HG03565 (cell line): ENCODE data around the gene ABCF1.

Source experiments
- ATAC-seq: cut with Tn5 transposase; IDR thresholded peaks from one replicate; pipeline ENCODE4 v1.9.1; 2021; ENCODE audit warnings: mild to moderate bottlenecking, moderate library complexity; ENCODE audit not compliant: unreplicated experiment

Gene ABCF1

GRCh38 chr6:30618270-30618797 is 47.1 kb downstream of the ABCF1 start:
- ATAC-seq, result no peak

GRCh38 chr6:30619561-30619960 is 48.3 kb downstream of the ABCF1 start:
- ATAC-seq, result no peak

DNA sequence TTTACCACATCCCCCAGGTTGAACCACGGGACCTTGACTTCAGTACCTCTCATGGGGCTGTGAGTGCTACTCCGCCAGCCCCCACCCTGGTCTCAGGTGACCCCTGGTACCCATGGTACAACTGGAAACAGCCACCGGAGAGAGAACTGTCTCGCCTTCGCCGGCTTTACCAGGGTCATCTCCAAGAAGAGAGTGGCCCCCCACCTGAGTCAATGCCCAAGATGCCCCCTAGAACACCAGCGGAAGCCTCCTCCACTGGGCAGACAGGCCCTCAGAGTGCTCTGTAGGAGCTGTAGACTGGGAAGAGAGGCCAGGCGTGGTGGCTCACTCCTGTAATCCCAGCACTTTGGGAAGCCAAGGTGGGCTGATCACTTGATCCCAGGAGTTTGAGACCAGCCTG is 54.3 kb downstream of the ABCF1 start:
- ATAC-seq, result no peak

DNA sequence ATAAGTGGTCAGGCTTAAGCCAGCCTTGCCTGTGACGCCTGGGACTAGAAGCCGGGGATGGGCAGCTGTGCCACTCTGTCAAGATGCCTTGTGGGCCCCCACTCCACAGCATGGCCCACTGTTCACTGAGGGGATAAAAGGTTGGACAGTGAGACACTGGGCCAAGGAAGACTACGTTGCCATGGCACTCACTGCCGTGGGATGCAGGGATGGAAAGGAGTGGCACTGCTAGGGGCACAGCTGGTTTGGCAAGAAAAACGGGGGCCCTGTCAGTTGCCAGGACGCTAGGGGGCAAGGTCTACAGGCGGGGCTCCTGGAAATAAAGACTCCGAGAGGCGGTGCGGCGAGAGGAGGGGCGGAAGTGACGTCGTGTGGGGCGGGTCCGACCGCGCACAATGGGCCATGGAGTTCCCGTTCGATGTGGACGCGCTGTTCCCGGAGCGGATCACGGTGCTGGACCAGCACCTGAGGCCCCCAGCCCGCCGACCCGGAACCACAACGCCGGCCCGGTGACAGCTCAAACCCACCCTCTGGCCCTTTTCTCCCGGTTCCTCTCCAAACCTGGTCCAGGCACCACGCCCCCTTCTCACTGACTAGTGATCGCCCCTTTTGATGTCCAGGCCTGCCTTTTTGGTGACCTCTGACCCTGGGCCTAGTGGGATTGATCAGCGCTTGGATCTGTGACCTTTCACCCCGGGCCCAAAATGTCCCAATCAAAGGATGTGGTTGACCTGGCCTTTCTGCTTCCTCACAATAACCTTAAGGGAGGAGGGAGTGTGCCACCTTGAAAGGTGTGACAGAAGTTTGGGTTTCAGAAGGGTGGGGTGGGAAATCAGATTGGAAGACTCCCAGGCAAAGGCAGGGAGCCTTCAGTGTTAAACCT is 55.5 kb downstream of the ABCF1 start, which contains the start of gene ATAT1:
Gene ATAT1, plus strand, starts transcription at position 391 of the 883 bp plus-strand sequence.
- ATAC-seq, result no peak

- no peak for ATAC-seq
These were observed 64.6 kb downstream of the ABCF1 start for GRCh38 chr6:30635834-30636233.

GRCh38 chr6:30640481-30640880 is 69.2 kb downstream of the ABCF1 start:
- no peak for ATAC-seq

DNA sequence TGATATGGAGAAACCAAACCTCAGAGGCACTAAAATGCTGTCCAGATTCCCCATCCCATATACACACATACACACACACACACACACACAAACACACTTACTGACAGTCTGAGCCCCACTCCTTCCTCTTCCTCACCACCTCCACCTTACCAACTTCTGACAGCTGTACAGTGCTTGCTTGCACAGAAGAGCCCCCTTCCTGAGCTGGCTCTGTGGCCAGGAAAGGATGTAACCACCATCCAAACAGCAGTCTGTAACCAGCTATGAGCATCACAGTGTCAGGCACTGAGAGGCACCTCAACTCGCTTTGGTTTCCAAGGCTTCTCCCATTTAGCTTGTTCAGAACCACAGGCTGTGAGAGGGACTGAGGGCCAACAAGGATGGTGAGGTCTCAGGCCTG is 69.8 kb downstream of the ABCF1 start:
- ATAC-seq, result no peak
